GM19452 (cell line): ENCODE measurements around the gene PRF1.
"Not testable (repeated sequence)": the region's sequence is repeated elsewhere in the genome, so short reads cannot be mapped to it uniquely, and the experiment has no call there.

ENCODE experiments used
- ATAC-seq: cut with Tn5 transposase; IDR thresholded peaks from one replicate; pipeline ENCODE4 v1.9.1; 2021; ENCODE audit not compliant: unreplicated experiment

PRF1 gene

DNA sequence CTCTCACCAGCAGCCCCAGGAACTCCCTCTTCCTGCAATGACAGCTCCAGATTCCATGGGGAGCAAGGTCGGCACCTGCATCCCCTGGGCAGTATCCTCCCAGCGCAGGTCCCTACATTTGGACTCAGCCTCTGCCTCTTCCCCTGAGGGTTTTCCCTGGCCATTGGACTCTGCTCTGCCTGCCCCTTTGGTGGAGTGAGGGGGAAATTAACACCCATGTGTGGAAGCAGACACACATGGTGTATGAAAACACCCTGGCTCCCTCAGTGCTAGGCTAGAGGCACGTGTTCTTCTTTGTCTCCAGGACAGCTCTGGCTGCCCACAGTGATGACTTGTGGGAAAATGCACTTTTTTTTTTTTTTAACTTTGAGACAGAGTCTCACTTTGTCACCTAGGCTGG lies 8.4 kb downstream of the PRF1 start:
- ATAC-seq: no peak

DNA sequence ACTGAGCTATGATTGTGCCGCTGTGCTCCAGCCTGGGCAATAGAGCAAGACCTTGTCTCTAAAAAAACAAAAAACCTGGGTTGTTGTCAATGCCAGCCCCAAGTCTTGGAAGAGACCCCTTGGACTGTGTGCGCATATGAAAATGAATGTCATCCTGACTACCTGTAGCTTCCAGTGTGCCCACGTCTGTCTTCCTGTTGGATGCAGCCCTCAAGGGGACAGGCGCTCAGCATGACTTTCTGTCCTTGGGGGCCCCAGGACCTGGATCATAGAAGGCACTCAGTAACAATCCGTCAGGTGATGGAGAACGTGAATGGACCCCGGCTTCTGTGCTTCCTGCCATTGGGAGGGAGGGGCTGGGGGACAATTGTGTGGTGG lies 9.0 kb downstream of the PRF1 start:
- ATAC-seq: no peak

DNA sequence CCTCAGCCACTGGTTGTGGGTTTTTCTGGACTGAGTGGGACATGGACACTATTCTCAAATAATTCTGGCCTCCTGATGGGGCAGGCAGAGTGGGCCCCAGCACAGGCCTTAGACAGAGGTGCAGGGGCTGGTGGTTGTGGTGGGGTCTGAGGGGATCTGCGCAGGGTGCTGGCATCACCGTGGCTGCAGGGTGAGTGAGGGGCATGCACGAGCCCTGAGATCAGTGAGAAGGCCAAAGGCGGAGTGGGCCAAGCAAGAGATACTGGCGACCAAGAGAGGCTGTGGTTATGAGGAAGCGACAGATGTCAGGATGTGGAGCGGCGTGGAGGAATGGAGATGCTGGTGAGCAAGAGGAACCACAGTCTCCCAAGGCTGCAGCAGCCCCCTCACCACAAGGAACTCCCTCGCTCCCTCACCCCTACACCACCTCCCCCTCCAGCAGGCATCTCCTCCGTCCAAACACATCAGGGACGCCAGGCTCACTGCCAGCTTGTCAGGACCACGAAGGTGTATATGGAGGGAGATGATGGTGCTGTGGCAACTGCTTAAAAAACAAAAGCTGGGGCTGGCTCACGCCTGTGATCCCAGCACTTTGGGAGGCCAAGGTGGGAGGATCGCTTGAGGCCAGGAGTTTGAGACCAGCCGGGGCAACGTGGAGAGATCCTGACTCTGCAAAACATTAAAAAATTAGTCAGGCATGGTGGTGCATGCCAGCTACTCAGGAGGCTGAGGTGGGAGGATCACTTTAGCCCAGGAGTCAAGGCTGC lies 9.6 kb downstream of the PRF1 start:
- ATAC-seq: no peak

DNA sequence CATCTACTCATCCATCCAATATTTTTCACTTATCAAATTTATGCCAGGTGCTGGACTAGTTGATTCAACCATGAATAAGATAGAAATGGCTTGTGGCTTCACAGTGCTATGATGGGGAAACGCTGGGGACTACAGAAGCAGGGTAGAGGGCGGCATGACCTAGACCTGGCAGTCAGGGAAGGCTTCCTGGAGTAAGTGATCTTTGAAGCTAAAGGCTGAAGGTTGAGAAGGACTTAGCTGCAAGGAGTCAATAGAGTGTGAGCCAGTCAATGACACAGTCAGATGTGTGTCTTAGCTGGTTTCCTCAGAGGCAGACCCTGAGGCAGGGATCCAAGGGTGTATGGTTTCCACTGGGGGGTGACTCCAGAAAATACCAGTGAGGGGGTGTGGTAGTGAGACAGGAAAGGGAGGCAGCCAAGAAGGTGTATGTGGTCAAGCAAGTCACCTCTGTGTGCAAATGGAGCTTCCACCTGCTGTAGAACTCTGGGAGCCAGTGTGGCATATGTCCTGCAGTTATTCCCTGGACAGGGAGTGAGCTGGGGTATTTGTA lies 10.3 kb downstream of the PRF1 start:
- ATAC-seq: no peak

DNA sequence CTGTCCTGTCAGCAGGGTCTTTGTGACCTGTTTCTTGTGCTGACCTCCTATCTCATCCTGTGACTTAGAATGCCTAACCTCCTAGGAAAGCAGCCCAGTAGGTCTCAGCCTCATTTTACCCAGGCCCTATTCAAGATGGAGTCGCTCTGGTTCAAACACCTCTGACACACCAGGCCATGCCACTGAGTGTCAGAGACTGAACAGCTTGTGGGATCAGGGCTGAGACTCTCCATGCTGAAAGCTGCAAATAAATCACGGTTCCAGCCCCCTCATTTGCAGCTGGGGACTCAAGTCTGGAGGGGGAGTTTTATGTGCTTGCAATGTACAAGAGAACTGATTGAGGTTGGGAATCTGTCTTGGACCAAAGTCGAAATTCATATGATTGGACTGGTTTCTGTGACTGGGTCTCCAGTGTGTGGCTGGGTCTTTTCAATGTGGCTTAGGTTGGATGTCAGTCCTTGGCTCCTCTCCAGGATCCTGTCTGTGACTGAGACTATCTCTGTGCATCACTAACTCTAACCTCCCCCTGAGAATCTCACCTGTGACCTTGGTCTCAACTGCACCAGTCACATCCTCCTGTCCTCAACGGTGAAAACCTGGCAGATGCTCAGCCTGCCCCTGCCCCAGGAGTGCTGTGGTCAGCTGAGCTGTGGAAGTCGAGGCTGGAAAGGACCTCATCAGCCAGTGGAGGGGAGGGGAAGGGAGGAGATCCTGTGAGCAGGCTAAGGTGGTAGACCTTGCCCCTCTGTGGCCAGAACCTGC lies 11.7 kb downstream of the PRF1 start:
- ATAC-seq: no peak

DNA sequence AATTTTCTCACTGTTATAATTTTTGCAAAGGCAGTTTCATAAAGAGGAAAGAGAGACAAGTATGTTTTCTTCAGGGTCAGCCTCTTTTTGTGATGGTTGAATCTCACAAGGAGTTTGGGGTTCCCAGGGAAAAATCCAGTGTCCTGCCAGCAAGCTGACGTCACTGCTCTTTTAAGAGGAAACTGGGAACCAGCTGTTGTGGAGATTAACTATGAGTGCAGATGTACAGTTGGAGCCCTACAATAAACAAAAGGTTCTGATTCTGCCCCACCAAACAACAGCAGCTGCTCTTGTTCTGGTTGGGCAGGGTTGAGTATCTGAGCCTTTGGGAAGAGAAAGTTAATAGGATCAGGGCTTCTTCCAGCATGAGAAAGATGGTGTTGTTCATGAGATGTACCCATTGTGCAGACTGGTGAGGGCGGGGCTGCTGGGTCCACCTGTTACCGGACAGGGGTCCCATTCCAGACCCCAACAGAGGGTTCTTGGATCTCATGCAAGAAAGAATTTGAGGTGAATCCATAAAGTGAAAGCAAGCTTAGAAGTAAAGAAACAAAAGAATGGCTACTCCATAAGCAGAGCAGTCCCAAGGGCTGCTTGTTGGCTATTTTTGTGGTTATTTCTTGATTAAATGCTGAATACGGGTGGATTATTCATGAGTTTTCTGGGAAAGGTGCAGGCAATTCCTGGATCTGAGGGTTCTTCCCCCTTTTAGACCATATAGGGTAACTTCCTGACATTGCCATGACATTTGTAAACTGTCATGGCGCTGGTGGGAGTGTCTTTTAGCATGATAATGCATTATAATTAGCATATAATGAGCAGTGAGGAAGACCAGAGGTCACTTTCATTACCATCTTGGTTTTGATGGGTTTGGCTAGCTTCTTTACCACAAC lies 12.5 kb downstream of the PRF1 start:
- ATAC-seq: no peak

DNA sequence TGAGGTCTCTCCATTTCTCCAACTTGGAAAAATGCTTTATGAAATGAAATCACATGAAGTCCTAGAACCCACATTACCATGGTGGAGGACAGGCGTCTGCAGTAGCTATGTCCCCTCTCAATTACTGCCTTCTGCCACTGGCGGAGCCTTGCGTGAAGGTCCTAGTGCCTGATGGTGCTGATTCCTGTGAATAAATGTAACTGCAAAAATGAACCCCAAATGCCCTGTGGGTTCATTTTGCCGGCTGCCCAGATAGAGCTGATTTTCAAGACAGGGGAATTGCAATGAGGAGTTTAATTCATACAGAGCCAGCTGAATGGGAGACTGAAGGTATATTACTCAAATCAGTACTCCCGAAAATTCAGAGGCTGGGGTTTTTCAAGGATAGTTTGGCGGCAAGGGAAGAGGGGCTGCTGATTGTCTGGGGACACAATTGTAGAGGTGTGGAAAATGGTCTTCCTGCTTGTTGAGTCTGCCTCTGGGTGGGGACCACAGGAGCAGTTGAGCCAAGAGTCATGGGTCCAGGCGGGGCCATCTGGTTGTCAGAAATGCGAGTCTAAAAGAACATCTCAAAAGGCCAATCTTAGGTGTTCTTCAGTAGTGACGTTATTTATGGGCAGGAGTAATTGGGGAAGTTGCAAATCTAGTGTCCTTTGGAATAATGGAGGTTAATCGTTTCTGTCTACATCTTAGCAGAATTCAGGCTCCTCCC lies 13.5 kb downstream of the PRF1 start:
- ATAC-seq: no peak

DNA sequence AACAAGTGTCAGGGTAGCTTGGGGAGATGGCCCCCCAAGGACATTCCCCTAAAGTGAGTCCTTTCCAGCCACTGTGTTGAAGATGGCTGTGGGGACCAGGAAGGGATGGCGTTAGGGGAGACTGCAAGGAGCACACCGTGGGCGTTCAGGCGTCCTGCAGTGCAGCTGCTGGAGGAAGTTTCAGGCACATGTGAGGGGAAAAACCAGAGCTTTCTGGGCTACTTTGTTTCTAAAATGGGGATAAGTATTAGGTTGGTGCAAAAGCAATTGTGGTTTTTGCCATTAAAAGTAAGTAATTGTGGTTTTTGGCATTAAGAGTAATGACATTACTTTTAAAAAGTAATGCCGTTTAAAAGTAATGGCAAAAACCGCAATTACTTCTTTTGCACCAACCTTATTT lies 14.3 kb downstream of the PRF1 start:
- no peak for ATAC-seq

DNA sequence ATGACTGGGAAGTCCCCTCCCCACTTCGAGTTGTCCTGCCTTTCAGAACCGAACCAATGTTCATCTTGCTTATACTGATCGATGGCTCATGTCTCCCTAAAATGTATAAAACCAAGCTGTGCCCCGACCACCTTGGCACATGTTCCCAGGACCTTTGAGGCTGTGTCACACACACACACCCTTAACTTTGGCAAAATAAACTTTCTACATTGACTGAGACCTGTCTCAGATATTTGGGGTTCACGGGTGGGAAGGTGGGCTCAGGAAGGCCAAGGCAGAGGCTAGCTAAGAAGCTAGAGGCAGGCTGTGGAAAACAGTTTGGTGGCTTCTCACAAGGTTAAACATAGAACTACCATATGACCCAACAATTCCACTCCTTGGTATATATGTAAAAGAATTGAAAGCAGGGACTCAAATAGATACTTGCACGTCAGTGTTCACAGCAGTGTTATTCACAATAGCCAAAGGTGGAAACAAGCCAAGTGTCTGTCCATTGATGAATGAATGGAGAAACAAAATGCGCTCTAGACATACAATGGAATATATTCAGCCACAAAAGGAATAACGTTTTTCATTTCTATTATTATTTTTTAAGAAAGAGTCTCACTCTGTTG lies 15.4 kb downstream of the PRF1 start:
- ATAC-seq: peak; percentile 71

DNA sequence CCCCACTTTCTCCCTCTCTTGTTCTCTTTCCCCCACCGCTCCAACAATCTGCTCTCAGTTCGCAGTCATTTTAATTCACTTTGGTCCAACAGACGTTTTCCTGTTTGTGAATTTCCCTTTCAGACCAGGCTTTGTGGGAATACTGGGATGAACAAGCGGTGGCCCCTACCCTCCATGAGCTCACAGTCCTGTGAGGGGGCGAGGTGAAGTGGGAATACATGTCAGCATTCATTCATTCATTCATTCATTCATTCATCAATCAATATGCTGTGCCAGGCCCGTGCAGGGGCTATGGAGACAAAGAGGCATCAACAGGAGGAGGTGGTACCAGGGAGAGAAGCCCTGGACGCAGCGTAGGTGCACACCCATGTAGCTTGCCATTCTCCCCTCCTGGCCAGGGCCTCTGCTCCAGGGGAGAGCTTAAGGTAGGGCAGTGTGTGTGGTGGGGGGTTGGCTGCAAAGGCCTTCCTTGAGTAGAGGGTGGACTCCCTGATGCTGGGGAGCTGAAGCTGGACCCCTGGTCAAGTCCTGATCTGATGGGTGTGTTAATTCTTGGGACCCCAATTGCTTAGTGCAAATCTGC lies 16.1 kb downstream of the PRF1 start:
- ATAC-seq: no peak

DNA sequence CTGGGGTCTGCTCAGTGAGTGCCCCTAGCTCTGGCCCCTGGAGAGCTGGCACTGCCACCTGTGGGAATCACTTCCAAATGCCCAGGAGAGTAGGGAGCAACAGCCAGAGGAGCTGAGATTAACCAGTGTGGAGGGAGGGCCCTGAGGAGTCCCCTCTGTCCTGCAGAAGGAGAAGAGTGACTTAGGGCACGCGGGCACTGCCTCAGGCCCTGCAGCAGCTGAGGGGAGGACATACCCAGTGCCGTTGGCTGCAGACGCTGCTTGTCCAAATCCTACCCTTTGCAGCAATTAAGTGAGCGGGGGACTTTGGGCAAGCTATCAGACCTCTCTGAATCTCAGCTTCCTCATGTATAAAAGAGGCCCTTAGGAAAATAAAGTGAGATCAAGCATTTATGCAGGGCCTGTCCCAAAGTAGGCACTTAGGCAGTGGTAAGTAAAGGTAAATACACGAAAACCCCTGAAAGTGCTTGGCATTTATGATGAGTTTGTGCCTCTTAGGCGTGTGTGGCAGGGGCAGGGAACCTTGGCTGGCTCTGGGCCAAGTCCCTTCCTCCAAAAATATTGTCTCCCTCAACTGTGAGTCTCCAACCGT lies 16.9 kb downstream of the PRF1 start:
- ATAC-seq: no peak

DNA sequence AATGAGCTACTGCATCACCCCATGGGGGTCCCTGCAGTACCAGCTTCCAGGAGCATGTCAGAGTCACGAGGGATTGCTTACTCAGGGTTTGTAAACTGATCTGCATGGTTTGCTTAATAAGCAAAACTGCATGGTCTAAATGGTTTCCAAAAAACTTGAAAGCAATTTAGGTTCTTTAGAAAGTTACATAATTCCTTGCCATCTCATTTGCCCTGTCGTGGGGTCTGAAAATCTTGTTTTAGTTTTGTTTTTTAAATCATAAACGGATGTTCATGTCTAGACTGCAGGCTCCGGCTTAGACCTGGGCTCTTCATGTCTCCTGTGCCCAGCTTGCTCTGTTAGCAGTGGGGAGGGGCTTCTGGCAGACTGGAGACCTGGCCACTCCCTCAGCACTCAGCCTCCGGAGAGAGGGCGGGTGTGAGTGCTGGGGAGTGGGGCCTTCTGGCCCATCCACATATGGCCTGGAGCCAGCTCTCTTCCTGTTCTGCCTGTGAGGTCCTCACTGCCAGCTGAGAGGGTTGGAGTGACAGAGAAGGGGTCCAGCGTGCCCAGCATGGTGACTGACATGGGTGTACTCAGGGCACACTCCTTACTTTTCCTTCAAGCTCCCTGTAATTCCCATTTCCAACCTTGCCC lies 17.5 kb downstream of the PRF1 start:
- ATAC-seq: no peak

DNA sequence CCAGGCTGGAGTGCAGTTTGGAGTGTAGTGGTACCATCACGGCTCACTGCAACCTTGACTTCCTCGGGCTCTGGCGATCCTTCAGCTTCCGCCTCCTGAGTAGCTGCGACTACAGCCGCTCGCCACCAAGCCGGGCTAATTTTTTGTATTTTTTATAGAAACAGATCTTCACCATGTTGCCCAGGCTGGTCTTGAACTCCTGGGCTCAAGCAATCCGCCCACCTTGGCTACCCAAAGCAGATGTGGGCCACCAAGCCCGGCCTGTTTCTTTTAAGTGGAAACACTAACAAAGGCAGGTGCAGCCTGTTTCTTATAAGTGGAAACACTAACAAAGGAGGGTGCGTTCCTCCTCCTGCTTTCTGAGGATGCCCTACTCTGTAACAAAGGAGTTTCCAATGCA lies 18.2 kb downstream of the PRF1 start:
- ATAC-seq: no peak

DNA sequence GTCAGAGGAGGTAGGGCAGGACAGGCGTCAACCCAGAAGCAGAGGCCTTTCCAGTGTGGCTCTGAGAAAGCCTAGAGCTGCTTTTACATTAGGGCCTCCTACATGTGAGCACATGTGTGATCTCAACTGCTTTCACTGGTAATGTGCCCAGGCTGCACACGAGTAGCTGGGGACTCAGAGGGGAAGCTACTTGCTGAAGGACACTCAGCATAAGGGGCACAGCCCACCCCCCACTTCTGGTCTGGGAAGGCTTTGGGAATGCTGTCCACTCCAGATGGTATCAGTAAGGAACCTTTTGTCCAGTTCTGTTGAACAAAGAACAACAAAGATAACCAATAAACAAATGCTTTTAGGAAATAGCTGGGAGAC lies 18.9 kb downstream of the PRF1 start:
- ATAC-seq: no peak

DNA sequence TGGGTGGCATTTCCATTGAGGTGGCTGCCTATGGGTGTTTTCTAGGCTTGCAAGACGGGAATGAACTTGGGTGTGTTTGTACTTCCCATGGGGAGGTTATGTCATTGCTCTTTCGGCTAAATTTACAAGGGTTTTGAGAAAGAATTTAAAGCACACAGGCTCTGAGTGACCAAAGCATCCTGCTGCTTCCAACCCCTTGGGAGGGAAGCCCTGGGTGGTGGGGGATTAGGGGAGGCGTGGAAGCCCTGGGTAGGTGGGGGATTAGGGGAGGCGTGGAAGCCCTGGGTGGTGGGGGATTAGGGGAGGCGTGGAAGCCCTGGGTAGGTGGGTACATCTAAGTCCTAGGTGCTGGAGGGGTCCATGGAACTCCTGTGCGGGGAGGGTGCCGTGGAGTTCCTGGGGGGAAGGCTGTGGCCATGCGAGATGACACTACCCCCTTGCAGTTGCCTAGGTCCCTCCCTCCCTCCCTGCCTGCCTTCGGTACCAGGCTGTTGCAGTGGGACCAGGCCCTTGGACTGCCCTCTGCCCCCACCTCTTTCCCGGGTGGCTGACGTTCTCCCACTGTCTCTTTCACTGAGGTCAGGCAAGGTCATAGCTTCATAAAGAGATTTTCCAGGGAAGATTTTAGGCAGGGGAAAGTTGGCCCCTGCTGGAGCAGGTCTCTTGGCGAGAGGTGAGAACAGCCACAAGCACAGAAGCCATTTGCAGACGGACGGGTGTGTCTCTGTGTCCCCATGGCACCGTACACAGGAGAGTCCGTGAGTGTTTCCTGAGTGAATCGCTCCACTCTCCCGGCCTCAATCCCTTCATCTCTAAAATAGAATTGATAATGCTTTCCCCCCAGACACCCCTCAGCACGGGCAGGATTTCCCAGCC lies 19.5 kb downstream of the PRF1 start:
- ATAC-seq: no peak

DNA sequence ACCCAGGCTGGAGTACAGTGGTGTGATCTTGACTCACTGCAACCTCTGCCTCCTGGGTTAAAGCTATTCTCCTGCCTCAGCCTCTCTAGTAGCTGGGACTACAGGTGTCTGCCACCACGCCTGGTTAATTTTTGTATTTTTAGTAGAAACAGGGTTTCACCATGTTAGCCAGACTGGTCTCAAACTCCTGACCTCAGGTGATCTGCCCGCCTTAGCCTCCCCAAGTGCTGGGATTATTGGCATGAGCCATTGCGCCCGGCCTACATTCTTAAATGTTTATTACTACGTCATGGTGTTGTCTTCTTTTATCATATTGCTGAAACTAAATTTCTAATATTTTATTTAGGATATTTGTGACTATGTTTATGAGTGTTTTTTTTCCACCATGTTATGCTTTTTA lies 21.4 kb downstream of the PRF1 start:
- not testable (repeated sequence) for ATAC-seq

DNA sequence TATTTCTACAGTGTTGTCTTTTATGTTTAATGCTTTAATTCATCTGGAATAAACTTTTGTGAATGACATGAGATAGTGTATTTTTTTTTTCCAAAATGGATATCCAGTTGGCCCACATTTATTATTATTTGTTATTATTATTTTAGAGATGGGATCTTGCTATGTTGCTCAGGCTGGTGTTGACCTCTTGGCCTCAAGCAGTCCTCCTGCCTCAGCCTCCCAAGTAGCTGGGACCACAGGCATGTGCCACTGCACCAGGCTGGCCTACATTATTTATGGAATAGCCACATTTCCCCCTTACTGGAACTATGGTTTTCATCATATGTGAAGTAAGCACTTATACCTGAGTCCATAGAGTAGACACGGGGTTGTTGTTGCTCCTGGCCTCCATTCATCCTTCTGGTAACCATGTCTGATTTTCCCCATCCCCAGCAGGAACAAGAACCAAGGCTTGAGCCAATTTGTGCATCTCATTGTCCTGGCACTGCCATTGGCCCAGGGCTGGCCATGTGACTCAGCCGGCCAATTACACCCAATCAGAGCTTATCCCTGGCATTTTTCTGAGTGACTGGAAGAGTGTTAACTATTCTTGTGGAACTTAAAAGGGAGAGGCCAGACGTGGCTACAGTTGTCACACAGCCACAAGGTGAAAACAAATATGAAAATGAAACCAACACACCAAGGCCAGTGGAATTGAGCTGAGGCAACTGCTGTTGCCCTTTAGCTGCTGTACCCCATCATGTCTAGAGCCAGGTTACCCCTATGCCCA lies 23.1 kb downstream of the PRF1 start:
- ATAC-seq: no peak
